Astrocyte of the spinal cord (primary cell): ENCODE results near the gene UQCC2.

Experiments
- DNase-seq: peaks from one replicate; pipeline ENCODE4 v3.0.0; 2011; ENCODE audit warnings: low read depth, low spot score
- H3K4me3 ChIP-seq: 2 replicates; pipeline ENCODE4 v1.5.1; 2011; ENCODE audit warnings: low read depth, mild to moderate bottlenecking, low read length, moderate library complexity
- in situ Hi-C: cut with HindIII; loops from 2 replicates; pipeline ENCODE4 v1.10.0; 2017; ENCODE audit warnings: low sequenced_read_pairs
- TF ChIP-seq, protein P1 (sequence below): IDR thresholded peaks from 2 replicates; pipeline ENCODE4 v1.5.1; 2012; ENCODE audit warnings: low read depth, mild to moderate bottlenecking, low read length, inconsistent platforms

UQCC2 gene

GRCh38 chr6:33709605-33710295, 1.8 kb downstream of the UQCC2 start:
- TF ChIP-seq, protein P1, sequence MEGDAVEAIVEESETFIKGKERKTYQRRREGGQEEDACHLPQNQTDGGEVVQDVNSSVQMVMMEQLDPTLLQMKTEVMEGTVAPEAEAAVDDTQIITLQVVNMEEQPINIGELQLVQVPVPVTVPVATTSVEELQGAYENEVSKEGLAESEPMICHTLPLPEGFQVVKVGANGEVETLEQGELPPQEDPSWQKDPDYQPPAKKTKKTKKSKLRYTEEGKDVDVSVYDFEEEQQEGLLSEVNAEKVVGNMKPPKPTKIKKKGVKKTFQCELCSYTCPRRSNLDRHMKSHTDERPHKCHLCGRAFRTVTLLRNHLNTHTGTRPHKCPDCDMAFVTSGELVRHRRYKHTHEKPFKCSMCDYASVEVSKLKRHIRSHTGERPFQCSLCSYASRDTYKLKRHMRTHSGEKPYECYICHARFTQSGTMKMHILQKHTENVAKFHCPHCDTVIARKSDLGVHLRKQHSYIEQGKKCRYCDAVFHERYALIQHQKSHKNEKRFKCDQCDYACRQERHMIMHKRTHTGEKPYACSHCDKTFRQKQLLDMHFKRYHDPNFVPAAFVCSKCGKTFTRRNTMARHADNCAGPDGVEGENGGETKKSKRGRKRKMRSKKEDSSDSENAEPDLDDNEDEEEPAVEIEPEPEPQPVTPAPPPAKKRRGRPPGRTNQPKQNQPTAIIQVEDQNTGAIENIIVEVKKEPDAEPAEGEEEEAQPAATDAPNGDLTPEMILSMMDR = no peak
- no peak for DNase-seq
- in situ Hi-C loops = no loop called here
- H3K4me3 ChIP-seq = no peak overlapping the region

GRCh38 chr6:33708516-33709204, 2.8 kb downstream of the UQCC2 start:
- TF ChIP-seq, protein P1 = no peak
- DNase-seq = no peak
- H3K4me3 ChIP-seq = no peak overlapping the region
- in situ Hi-C loops = no loop called here

DNA sequence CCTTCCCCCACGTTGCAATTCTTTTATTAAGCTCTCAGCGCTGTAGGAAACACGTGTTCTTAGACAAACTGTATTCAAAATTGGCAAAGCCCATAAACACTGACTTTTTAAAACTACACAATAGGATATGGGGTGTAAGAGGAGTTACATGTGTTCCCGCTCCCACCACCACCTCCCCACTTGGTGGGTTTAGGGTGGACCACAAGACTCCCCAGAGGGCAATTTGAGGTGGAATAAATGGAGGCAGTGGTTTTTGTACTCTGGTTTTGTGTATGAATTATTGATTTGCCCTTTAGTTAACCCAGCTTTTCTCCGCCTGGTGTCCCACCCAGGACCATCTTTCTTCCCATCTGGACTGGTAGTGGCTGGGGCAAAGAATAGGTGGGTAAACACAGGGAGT, 3.7 kb downstream of the UQCC2 start:
- no peak overlapping the region for H3K4me3 ChIP-seq
- DNase-seq = no peak
- in situ Hi-C loops = no loop called here
- TF ChIP-seq, protein P1 = no peak

DNA sequence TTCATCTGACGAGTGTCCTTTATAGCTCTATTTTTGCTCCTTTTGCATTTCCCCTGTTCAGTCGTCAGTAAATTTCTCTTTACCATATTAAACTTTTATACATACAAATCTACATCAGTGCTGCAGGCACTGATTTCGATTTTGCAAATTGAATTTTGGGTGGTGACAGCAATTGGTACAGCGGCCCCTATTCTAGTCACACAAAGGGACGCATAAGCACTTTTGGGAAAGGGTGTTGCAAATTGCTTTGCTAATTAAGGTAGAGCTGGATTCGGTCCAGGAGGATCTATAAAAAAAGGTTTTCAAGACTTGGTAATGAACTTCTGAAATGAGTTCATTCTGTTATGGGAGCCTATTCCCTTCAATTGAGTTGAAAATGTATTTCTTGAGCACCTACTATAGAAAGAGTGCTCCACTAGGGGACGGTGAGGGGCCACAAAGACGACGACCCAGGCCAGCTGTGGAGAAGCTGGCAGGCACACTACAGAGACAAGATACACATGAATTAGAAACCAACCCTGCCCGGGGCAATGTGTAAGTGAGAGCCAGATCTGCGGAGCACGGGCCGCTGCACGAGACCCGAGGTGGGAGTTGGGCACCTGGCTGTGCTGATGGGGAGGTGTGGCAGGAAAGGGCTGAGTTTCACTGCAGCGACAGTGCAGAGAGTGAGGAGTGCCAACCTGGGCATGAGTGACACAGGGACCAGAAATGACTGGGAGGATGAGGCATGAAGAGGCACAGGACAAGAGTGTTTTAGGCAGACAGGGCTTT, 5.4 kb downstream of the UQCC2 start:
- in situ Hi-C loops = no loop called here
- TF ChIP-seq, protein P1 = no peak
- no peak for DNase-seq
- H3K4me3 ChIP-seq = no peak overlapping the region

- no peak overlapping the region for H3K4me3 ChIP-seq
- in situ Hi-C loops = no loop called here
- TF ChIP-seq, protein P1 = no peak
- no peak for DNase-seq
These were observed 6.1 kb downstream of the UQCC2 start for GRCh38 chr6:33705268-33705885.

DNA sequence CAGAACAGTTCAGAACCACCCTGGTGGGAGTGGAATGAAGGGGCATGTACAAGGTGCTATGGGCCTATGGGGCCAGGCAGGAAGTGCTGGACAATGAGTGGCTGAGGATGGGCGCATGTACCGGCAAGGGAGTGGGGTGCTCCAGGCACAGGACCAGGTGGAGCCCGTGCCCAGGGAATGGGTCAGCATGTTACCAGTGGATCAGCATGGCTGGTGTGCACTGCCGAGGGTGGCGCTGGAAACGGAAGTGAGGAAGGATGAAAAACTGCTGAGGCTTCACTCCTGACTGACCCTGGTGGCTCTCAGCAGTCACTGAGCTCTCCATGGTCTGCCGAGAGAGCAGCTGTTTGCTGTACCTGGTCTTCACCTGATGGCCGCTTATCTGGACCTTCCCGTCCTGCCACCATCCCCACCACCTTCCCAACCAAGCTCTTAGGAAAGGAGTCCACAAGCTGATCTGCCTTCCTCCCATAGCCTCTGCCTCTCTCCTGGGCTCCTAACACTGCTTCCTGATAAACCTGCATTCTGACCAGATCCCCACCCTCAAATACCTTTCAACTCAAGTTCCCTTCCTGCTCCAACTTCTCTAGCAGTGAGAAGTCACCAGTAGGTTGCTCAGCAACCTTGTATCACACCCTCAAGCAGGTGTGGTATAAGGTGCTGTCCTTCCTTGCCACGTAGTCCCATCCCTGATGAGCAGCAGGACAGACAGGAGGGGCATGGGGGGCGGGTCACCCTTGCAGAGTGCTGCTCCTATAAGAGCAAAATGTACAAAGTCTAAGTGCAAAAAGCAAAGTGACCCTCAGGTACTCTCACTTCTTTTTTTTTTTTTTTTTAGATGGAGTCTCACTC, 7.1 kb downstream of the UQCC2 start:
- in situ Hi-C loops = no loop called here
- no peak for DNase-seq
- TF ChIP-seq, protein P1 = no peak
- no peak overlapping the region for H3K4me3 ChIP-seq
